Measurements from ENCODE around the gene KCNAB1. TPM values are rescaled to one million over a fixed set of nuclear protein-coding genes. Genes with fewer than 3 reads are reported as not detected.
"Not testable (repeated sequence)": the region's sequence is repeated elsewhere in the genome, so short reads cannot be mapped to it uniquely, and the experiment has no call there.

The KCNAB1 gene
- total RNA-seq (2014; rRNA removed; shearing (Covaris generic)) = 0.13 TPM in 1 of 2 replicates, not detected in the other
- total RNA-seq (2022) = not detected in 2 replicates
- Bru-seq, nascent RNA = percentile 3 among the genes with signal in this experiment
- percentile 2 among the genes with signal in this experiment for BruChase-seq, experiment 1, labeled RNA remaining after a 6-hour chase
- BruChase-seq, experiment 2, labeled RNA remaining after a 2-hour chase = percentile 3 among the genes with signal in this experiment
- long read RNA-seq, partial matches to known transcripts = 0 of 32 reads
- long read RNA-seq, other reads (novel, unspliced or antisense) = 32 of 32 reads

- Histone ChIP-seq H2AFZ (ENCODE audit: low read length) (no peak within 1 kb of the TSS), H3K9me2 (ENCODE audit: insufficient read depth, low read length) (no peaks in the 10 kb centered on the region), H3K4me2 (ENCODE audit: low read length) (no peak within 1 kb of the TSS), H3K79me2 (ENCODE audit: insufficient read depth, low read depth, low read length) (no peaks in the 10 kb centered on the region), H3K27ac (ENCODE audit: low read depth, low read length, poor library complexity, severe bottlenecking) (no peak within 1 kb of the TSS), H3K36me3 (ENCODE audit: insufficient read depth, low read length) (no peaks in the 10 kb centered on the region), H3K4me3 (ENCODE audit: low read depth, low read length, poor library complexity, severe bottlenecking) (no peak within 1 kb of the TSS), H3K4me1 (ENCODE audit: insufficient read depth, low read length, poor library complexity, severe bottlenecking) (no peaks in the 10 kb centered on the region), H3K9me3 (ENCODE audit: low read length) (no peaks in the 10 kb centered on the region), H4K20me1 (ENCODE audit: insufficient read depth, low read length) (no peaks in the 10 kb centered on the region)
- no peak for DNase-seq (ENCODE audit: low spot score)
- intact Hi-C loops (cut with micrococcal nuclease; ENCODE audit: unreplicated experiment) = no loop called here
- ChIA-PET POLR2A (interaction anchor here (0.6 kb wide), 1 partner anchor 1123 kb away, joined by 3 read pairs; no protein-coding TSS in a partner anchor), CTCF (ENCODE audit: unreplicated experiment) (no interaction called here)
- no TSS peak for BruUV-seq (replicated peaks)
- TF ChIP-seq EZH2phosphoT487 (IDR thresholded peaks at IDR 0.05; ENCODE audit: borderline replicate concordance, low read depth, low read length) = no peak
- TF ChIP-seq CTCF (conservative IDR thresholded peaks at IDR 0.05; ENCODE audit: low read length) = no peak
Measured at GRCh38 chr3:156120528-156121251, at the start of gene KCNAB1. TSS of gene KCNAB1 (plus strand) at chr3:156120578.

GRCh38 chr3:156071031-156071430 lies 49.3 kb upstream of the KCNAB1 start:
- Histone ChIP-seq H2AFZ (ENCODE audit: low read length) (no peak overlapping the region), H3K9me3 (ENCODE audit: low read length) (no peaks in the 10 kb centered on the region), H3K4me1 (ENCODE audit: insufficient read depth, low read length, poor library complexity, severe bottlenecking) (no peaks in the 10 kb centered on the region), H3K4me3 (ENCODE audit: low read depth, low read length, poor library complexity, severe bottlenecking) (no peak overlapping the region), H3K36me3 (ENCODE audit: insufficient read depth, low read length) (no peaks in the 10 kb centered on the region), H3K79me2 (ENCODE audit: insufficient read depth, low read depth, low read length) (no peaks in the 10 kb centered on the region), H4K20me1 (ENCODE audit: insufficient read depth, low read length) (no peaks in the 10 kb centered on the region), H3K4me2 (ENCODE audit: low read length) (no peak overlapping the region), H3K9me2 (ENCODE audit: insufficient read depth, low read length) (no peaks in the 10 kb centered on the region), H3K27ac (ENCODE audit: low read depth, low read length, poor library complexity, severe bottlenecking) (no peak overlapping the region)
- DNase-seq (ENCODE audit: low spot score) = no peak
- no TSS peak for BruUV-seq (replicated peaks)
- ChIA-PET CTCF (ENCODE audit: unreplicated experiment) (no interaction called here), POLR2A (interaction anchor here (0.5 to 0.6 kb wide), 2 partner anchors 17 to 1226 kb away, joined by 3 to 4 read pairs; no protein-coding TSS in a partner anchor)
- intact Hi-C loops (cut with micrococcal nuclease; ENCODE audit: unreplicated experiment) = no loop called here
- TF ChIP-seq CTCF (conservative IDR thresholded peaks at IDR 0.05; ENCODE audit: low read length) (no peak), EZH2phosphoT487 (IDR thresholded peaks at IDR 0.05; ENCODE audit: borderline replicate concordance, low read depth, low read length) (no peak)

GRCh38 chr3:156072950-156073657 lies 47.3 kb upstream of the KCNAB1 start:
- H3K4me1 ChIP-seq (ENCODE audit: insufficient read depth, low read length, poor library complexity, severe bottlenecking); intact Hi-C loops (cut with micrococcal nuclease; ENCODE audit: unreplicated experiment); H3K4me3 ChIP-seq (ENCODE audit: low read depth, low read length, poor library complexity, severe bottlenecking); H3K9me2 ChIP-seq (ENCODE audit: insufficient read depth, low read length); CTCF ChIA-PET (ENCODE audit: unreplicated experiment); DNase-seq (ENCODE audit: low spot score); H4K20me1 ChIP-seq (ENCODE audit: insufficient read depth, low read length); H2AFZ ChIP-seq (ENCODE audit: low read length); H3K79me2 ChIP-seq (ENCODE audit: insufficient read depth, low read depth, low read length); H3K4me2 ChIP-seq (ENCODE audit: low read length); H3K27ac ChIP-seq (ENCODE audit: low read depth, low read length, poor library complexity, severe bottlenecking); BruUV-seq (replicated peaks); H3K36me3 ChIP-seq (ENCODE audit: insufficient read depth, low read length); H3K9me3 ChIP-seq (ENCODE audit: low read length): not testable (repeated sequence)
- POLR2A ChIA-PET = interaction anchor here (0.5 to 0.6 kb wide), 2 partner anchors 15 to 28 kb away, joined by 3 to 4 read pairs; no protein-coding TSS in a partner anchor

All from OCI-LY7 (cell line).